HG02588 (cell line): ENCODE results near the gene RHNO1.
A peak's percentile ranks its signal among the peaks of the same experiment; 100 is the strongest.

Experiments
- ATAC-seq: cut with Tn5 transposase; IDR thresholded peaks from one replicate; pipeline ENCODE4 v1.9.1; 2021; ENCODE audit warnings: mild to moderate bottlenecking, moderate library complexity; ENCODE audit not compliant: unreplicated experiment

RHNO1 gene, protein sequence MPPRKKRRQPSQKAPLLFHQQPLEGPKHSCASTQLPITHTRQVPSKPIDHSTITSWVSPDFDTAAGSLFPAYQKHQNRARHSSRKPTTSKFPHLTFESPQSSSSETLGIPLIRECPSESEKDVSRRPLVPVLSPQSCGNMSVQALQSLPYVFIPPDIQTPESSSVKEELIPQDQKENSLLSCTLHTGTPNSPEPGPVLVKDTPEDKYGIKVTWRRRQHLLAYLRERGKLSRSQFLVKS

DNA sequence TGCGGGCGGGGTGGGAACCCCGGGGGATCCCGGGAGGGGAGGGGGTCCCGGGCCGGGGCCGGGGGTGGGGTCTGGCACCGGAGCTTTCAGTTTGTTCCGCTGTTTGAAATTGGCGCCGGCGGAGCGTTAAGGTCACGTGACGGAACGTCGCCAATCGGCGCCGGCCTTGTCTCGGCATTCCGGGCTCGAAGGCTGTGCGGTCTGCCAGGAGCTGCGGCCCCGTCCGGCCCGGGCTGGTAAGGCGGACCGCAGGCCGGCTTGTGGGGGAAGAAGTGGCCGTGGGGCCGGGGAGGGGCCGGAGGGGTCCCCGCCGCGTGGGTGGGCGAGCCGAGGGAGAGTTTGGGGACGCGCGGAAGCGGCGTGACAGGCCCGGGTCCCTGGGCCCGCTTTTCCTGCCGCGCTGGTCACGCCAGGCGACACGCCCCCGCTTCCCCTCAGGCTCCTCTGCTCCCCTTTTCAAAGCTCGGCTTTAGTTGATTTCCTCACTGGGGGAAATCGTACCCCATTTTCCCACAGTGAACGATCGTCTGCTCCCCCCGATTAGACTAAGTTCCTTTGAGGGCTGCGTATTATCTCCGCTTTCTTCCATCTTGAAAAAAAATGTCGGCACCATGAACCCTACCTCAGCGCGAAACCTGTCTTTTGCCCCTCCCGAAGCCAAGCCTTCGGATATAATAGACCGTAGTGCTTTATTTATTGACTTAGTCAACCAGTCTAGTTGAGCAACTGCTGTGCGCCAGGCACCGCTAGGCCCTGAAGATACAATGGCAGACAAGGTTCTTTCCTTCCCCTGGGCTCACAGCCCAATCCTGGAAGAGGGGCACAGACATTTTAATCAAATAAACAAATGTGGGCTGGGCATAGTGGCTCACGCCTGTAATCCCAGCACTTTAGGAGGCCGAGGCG, at the start of gene RHNO1, which contains the start of gene FOXM1:
RHNO1 (plus strand) TSS at position 177 of the 906 bp plus-strand sequence. CDS start 8,144 bp downstream, outside the sequence.
FOXM1 (minus strand) TSS at position 128 of the 906 bp plus-strand sequence. CDS start 2,696 bp downstream, outside the sequence.
- peak; percentile 69 for ATAC-seq

- ATAC-seq = no peak
Observed at GRCh38 chr12:2829275-2829674, 47.7 kb upstream of the RHNO1 start.

DNA sequence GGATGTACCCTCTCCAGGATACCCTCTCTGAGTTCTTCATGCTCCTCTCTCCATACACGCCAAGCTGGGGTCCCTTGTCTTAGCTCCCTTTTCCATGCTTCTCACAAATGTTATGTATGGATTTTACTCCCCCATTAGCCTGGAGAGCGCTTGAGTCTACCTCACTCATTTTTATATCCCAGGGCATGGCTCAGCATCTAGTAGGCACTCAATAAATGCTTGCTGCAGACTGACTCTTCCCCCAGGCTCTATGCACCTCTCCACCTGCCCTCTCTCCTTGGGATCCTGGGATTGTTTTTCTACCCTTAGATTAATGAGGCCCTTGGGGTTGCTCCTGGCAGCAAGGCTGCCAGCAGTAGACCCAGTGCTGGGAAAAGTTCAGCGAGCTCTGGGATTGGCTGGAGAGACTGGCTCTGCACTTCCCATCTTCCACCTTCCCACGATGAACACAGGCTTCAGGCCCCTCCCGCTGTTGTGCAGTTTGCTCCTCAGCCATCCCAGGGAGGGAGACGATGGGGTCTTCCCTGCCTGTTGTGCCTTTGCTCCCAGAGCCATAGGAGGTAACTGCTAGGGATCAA, 44.4 kb upstream of the RHNO1 start:
- ATAC-seq = no peak

GRCh38 chr12:2833327-2833726, 43.7 kb upstream of the RHNO1 start:
- ATAC-seq = no peak

DNA sequence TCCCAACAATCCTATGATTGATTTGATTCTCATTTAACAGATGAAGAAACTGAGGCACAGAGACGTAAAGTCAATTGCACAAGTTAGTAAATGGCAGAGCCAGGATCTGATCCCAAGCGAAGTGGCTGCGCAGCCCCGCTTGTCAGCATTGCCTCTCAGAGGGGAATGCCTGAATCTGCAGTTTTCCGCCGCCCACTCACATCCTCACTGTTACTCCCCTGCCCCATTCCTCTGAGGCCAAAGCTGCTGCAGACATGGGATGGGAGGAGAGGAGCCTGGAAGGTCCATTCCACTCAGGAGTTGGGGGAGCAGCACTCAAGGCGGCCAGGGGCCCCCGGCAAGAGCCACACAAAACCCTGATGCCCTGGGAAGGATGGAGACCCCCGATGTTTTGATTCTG, 43.2 kb upstream of the RHNO1 start:
- no peak for ATAC-seq

- ATAC-seq = no peak
Observed at GRCh38 chr12:2834581-2835491, 42.2 kb upstream of the RHNO1 start, which contains the start of gene NRIP2. TSS of gene NRIP2 (minus strand) at chr12:2835035. CDS start at chr12:2834983, 52 bp downstream.

GRCh38 chr12:2835691-2836403, 41.2 kb upstream of the RHNO1 start:
- ATAC-seq = no peak

DNA sequence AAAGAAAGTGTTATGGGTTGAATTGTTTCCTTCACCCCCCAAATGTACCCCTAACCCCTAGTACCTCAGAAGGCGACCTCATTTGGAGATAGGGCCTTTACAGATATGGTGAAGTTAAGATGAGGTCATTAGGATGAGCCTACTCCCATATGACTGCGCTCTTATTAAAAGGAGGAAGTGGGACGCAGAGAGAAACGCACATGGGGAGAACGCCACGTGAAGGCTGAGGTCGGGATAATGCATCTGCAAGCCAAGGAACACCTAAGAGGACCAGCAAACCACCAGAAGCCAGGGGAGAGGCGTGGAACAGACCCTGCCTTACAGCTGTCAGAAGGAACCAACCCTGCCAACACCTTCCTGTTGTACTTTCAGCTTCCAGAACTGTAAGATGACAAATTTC, 40.4 kb upstream of the RHNO1 start:
- no peak for ATAC-seq

GRCh38 chr12:2841056-2841650, 35.9 kb upstream of the RHNO1 start:
- no peak for ATAC-seq

GRCh38 chr12:2842948-2843347, 34.1 kb upstream of the RHNO1 start:
- no peak for ATAC-seq

GRCh38 chr12:2844786-2845185, 32.2 kb upstream of the RHNO1 start:
- no peak for ATAC-seq

DNA sequence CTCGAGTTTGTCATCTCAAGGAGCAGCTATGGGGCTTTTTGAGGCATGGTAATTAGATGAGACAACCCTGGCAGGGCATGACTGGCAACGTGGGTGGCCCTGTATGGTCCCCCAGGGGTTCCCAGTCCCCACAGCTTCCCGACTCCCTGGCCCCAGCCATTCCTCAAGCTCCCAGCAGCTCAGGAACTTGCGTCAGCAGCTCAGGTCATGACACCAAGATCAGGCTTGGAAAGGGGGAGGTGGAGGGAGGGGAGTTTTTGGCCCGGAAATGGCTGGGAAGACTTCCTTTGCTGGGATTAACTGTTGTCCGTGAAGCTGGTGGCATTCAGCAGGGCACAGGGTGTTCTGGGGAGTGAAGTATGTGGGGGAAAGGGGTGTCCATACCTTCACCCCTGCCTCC, 31.7 kb upstream of the RHNO1 start:
- no peak for ATAC-seq

DNA sequence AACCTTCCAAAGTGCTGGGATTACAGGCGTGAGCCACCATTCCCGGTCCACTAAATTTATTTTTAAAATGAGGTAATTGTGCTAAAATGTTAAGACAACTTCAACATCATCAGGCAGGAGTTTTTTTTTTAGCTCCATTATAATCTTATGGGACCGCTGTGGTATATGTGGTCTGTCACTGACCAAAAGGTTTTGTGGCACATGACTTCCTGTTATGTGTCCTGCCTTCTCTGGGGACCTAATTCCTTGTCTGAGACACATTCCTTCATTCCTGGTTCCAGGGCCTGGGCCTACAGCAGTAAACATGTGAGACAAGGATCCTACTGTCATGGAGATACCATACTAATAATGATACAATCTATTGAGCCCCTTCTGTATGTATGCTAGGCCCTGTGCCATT, 25.1 kb upstream of the RHNO1 start:
- no peak for ATAC-seq

DNA sequence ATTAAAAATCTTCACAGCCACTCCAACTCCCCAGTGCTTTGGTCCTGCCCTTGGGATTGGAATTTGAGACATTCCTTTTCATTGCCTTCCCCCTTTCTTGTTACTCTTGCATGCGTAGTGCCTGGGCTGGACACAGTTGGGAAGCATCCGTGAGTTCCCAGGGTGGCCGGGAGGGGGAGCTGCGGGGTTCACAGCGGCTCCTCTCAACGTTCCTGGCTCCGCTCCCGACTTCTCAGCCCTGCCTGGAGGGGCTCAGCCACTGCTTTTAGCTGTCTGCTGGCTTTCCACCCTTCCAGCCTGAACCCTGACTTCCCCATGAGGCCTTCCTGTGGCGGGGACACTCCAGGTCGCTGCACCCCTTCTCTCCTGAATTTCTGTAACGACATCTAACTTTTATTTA, 23.4 kb upstream of the RHNO1 start:
- no peak for ATAC-seq

DNA sequence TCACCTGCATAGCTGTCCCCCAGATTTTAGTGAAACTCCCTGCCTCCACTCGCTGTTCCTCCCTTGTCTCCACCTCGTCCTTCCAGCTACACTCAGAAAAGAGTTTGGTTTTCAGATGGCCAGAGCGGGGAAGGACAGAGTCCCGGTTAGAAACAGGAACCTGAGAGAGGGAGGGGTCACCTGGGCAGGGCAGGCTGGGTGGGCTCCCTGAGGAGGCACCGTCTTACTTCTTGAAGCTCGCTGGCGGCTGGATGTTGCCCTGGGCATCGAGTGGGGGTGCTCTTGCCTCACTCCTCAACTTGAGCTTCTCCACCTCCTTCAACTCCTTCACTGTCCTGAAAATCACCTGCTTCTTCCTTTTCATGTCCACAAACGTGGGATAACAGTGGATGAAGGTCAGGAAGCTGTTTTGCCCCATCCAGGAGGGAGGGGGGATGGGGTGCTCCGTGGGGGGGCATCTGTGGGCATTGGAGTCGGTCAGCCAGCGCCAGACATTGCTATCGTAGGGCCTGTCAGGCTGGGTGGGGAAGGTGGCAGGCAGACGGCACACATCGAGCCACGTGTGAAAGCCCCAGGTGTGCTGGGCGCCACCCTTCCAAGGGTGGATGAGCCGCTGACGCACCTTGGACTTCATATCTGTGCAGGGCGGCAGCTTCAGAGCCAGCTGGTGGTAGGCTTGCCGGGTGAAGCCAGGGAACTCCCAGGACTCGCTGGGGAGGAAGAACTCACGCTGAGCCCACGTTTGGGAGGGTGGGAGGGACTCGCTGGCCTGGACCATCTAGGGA, 22.2 kb upstream of the RHNO1 start:
- ATAC-seq = no peak

- ATAC-seq = no peak
Observed at GRCh38 chr12:2855546-2855945, 21.5 kb upstream of the RHNO1 start.

DNA sequence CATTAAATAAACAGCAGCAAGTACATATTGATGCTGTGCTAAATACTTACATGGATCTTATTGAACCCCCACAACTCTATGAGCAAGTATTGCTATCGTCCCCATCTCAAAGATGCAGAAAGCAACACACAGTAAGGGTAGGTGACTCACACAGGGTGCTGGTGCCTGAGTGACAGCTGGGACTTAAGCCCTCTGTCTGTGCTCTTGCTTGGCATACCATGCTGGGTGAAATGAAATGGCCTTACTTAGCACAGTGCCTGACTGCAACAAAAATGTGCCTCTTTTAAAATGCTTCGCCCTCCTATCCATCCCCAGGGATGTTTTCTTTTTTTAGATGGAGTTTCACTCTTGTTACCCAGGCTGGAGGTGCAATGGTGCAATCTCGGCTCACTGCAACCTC, 21.0 kb upstream of the RHNO1 start:
- ATAC-seq = no peak

DNA sequence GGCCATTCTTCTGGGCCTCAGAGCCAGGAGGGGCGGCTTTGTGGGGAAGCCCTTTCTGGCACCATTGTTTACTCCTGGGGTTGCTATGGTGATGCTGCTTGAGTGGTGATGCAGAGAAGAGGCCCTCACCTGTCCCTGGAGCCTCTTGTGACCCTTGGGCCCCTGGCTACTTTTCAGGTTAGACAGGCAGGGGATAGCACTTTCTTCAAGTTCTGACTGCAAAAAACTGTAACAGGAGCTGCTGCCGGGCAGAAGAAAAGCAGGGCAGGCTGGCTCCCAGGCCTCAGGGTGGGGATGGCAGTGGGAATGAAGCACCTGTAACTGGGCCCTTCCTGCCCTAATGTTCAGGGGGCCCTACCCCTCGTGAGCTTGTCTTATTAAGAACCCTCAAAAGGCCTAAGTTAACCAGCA, 20.0 kb upstream of the RHNO1 start, which contains the start of gene TEX52:
TEX52 (minus strand) TSS at position 19 of the 411 bp plus-strand sequence; CDS start at position 6, 13 bp downstream.
- ATAC-seq = no peak

DNA sequence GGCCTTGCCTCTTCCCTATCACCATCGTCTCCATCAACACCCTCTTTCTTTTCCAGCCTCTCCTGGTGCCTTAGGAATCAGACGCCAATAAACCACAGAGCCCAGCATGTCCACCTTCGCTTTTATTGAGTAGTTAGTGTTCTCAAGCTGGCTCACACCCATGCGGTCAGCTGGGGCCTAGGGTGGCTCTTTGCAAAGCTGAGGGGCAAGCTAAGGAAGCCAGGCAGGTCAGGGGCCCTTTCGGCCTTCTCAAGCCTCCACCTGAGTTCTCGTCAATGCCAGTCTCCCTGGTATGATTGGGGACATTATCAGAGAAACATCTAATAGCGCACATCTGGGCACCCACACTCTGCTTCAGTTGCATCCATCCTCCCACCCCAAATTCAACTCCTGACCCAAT, 19.4 kb upstream of the RHNO1 start:
- no peak for ATAC-seq
